HG02938 (cell line): Measurements from ENCODE around the gene PNPLA4.

Experiments used
- ATAC-seq: cut with Tn5 transposase; IDR thresholded peaks from one replicate; pipeline ENCODE4 v1.9.1; 2021; ENCODE audit warnings: mild to moderate bottlenecking, moderate library complexity; ENCODE audit not compliant: unreplicated experiment

The PNPLA4 gene

DNA sequence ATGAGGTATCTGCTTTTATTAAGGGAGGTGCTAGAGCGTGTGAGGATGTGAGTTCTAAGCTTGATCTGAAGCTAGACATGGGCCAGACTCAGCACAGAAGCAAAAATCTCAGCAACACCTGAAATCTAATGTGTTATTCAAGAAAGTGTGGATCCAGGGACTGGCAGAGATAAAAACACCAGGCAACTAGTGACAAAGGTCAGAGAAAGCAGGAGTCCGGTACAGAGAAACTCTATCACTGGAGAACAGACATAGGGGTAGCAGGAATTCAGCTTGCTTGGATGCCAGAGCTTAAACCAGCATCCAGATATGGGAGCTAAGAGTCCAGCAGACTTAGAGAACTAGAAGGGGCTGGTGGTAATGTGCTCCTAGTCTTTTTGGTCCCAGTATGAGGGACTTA is 50.3 kb downstream of the PNPLA4 start:
- ATAC-seq: no peak

DNA sequence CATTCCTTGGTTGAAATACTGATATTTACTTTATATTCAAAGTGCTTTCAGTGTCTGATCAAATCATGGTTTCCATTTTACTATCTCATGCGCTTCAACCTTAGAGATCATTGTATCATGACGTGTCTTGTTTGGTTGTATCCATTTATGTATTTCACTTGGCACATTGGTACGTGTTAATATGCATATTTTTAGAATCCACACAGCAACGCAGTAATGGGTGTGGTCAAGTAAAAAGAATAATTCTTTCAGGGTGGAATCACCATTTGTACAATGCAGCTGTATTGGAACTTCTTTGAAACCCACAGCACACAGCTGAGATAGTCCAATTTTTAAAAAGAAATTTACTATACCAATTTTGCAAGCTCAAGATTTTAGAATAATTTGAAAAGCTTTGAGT is 55.2 kb downstream of the PNPLA4 start:
- ATAC-seq: no peak

DNA sequence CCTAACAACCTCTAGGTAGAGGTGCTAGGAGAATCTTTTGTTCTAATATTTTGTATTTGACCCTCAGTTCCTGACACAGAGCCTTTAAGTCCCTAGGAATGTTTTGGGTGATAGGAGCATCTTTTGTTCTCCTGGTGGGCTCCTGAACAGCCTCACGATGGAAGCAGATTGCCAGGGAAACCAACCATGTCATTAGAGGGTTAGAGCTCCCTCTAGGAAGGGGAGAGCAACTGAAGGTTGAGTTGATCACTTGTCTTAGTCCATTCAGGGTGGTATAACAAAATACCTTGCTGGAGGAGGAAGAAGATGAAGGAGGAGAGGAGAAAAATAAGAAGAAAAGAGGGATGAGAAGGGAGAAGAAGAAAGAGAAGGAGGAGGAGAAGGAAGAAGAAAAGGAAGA is 75.0 kb downstream of the PNPLA4 start:
- no peak for ATAC-seq
